Upper lobe of left lung (tissue), 6 donors: ENCODE data around the gene TXNDC17. TPM values are rescaled to one million over a fixed set of nuclear protein-coding genes. Genes with fewer than 3 reads are reported as not detected.

Experiments
- ATAC-seq, 2 donors: fragments of 200-7000 bp; cut with Tn5 transposase; one replicate each; pipeline ENCODE4 v1.9.1; 2022; ENCODE audit warnings: mild to moderate bottlenecking in 2 of 2, moderate library complexity in 2 of 2; ENCODE audit not compliant: low FRiP score in 2 of 2
- DNase-seq, 2 donors: peaks; one replicate each; pipeline ENCODE4 v3.0.0-alpha.2; 2019 to 2020
- H3K27ac ChIP-seq, 4 donors: fragments of 200-600 bp; sonication (generic); one replicate each; pipeline ENCODE4 v1.5.1; 2016 to 2019
- H3K27me3 ChIP-seq, 4 donors: fragments of 200-600 bp; sonication (generic); one replicate each; pipeline ENCODE4 v1.5.1; 2017 to 2019
- H3K36me3 ChIP-seq, 4 donors: fragments of 200-600 bp; sonication (generic); one replicate each; pipeline ENCODE4 v1.5.1; 2016 to 2019
- H3K4me1 ChIP-seq, 4 donors: fragments of 200-600 bp; sonication (generic); one replicate each; pipeline ENCODE4 v1.5.1; 2018 to 2019
- H3K4me3 ChIP-seq, 4 donors: fragments of 200-600 bp; sonication (generic); one replicate each; pipeline ENCODE4 v1.5.1; 2017 to 2019; ENCODE audit warnings: mild to moderate bottlenecking in 2 of 4, moderate library complexity in 1 of 4
- H3K9me3 ChIP-seq, 4 donors: fragments of 200-600 bp; sonication (generic); one replicate each; pipeline ENCODE4 v1.5.1; 2018 to 2019
- CTCF ChIP-seq, 6 experiments: fragments of 450-650 bp in 4 of 6; fragments of 200-600 bp in 2 of 6; sonication (generic) in 2 of 6; IDR thresholded peaks; one replicate each; pipeline ENCODE4 v1.5.1; 2016 to 2019; ENCODE audit warnings: antibody characterized with exemption in 6 of 6
- EP300 ChIP-seq, 4 donors: sonication (generic); formaldehyde crosslinking; IDR thresholded peaks; one replicate each; pipeline ENCODE4 v1.5.1; 2017; ENCODE audit warnings: antibody characterized with exemption in 4 of 4, control low read depth in 2 of 4
- POLR2A ChIP-seq, 4 donors: fragments of 450-650 bp; IDR thresholded peaks; one replicate each; pipeline ENCODE4 v1.5.1; 2016 to 2017; ENCODE audit warnings: antibody characterized with exemption in 4 of 4, mild to moderate bottlenecking in 2 of 4
- POLR2AphosphoS5 ChIP-seq, 2 donors: sonication (generic); formaldehyde crosslinking; IDR thresholded peaks; one replicate each; pipeline ENCODE4 v1.5.1; 2017; ENCODE audit warnings: antibody characterized with exemption in 2 of 2
- WGBS, 2 donors: methylation state at CpG; one replicate each; pipeline ENCODE4 v1.1.5; 2017 to 2018; 5-methylcytosine and 5-hydroxymethylcytosine counted together
- total RNA-seq, 6 donors: library from RNA; depleted of rRNA in 4 of 6; stranded (reverse); fragments of >200 nt in 4 of 6; gene quantifications; one replicate each; pipeline versions ENCODE4 v1.1.0 to v1.2.1, GENCODE V29; 2016 to 2021
- donor health status: DM: no; HTN: no; CAD: no; lungs with moderate emphysema.
- donor health status: DM: no; HTN: yes; CAD: no; lungs with severe emphysema.

TXNDC17 gene
- total RNA-seq, 6 donors from 2014 or later: 36.7 to 176 (median 67.0) TPM

GRCh38 chr17:6669479-6670212 lies 28.8 kb downstream of the TXNDC17 start:
- Histone ChIP-seq H3K27ac (no peak overlapping the region), H3K4me1 (no peaks in the 10 kb centered on the region), H3K4me3 (no peak overlapping the region), H3K36me3 (no peaks in the 10 kb centered on the region), H3K9me3 (no peaks in the 10 kb centered on the region), H3K27me3 (no peaks in the 10 kb centered on the region)
- no peak for ATAC-seq
- WGBS, 2 donors: 79 to 80% methylated on average over 9 to 10 of the region's 10 CpGs
- no peak for TF ChIP-seq POLR2A (IDR thresholded peaks at IDR 0.05)
- no peak for TF ChIP-seq POLR2AphosphoS5 (IDR thresholded peaks at IDR 0.05)
- no peak for TF ChIP-seq CTCF (IDR thresholded peaks at IDR 0.05)
- TF ChIP-seq EP300 (IDR thresholded peaks at IDR 0.05): no peak
- no peak for DNase-seq

- ATAC-seq (no peak), DNase-seq (no peak)
- Histone ChIP-seq H3K27me3 (no peaks in the 10 kb centered on the region), H3K4me1 (no peaks in the 10 kb centered on the region), H3K9me3 (no peaks in the 10 kb centered on the region), H3K4me3 (no peak overlapping the region), H3K36me3 (no peaks in the 10 kb centered on the region), H3K27ac (no peak overlapping the region)
- TF ChIP-seq CTCF (IDR thresholded peaks at IDR 0.05) (no peak), POLR2AphosphoS5 (IDR thresholded peaks at IDR 0.05) (no peak), POLR2A (IDR thresholded peaks at IDR 0.05) (no peak), EP300 (IDR thresholded peaks at IDR 0.05) (no peak)
- 91 to 96% methylated on average over 8 of the region's 8 CpGs for whole genome bisulfite sequencing, 2 donors
Observed at GRCh38 chr17:6670571-6670970, 29.7 kb downstream of the TXNDC17 start.

- H3K4me1 ChIP-seq: no peaks in the 10 kb centered on the region
- H3K9me3 ChIP-seq: no peaks in the 10 kb centered on the region
- ATAC-seq: no peak
- no peak overlapping the region for H3K27ac ChIP-seq
- H3K36me3 ChIP-seq: no peaks in the 10 kb centered on the region
- TF ChIP-seq CTCF (IDR thresholded peaks at IDR 0.05) (no peak), EP300 (IDR thresholded peaks at IDR 0.05) (no peak), POLR2A (IDR thresholded peaks at IDR 0.05) (no peak), POLR2AphosphoS5 (IDR thresholded peaks at IDR 0.05) (no peak)
- WGBS, 2 donors: 83 to 92% methylated on average over 6 of the region's 6 CpGs
- DNase-seq: peak in 1 of 2 donors; percentile 35
- no peak overlapping the region for H3K4me3 ChIP-seq
- H3K27me3 ChIP-seq: no peaks in the 10 kb centered on the region
Observed at GRCh38 chr17:6670999-6671398, 30.1 kb downstream of the TXNDC17 start.

- Histone ChIP-seq H3K36me3 (no peaks in the 10 kb centered on the region), H3K4me3 (no peak overlapping the region), H3K27me3 (no peaks in the 10 kb centered on the region), H3K27ac (no peak overlapping the region), H3K9me3 (no peaks in the 10 kb centered on the region), H3K4me1 (no peaks in the 10 kb centered on the region)
- WGBS, 2 donors: 86 to 88% methylated on average over 6 to 7 of the region's 7 CpGs
- ATAC-seq (no peak), DNase-seq (no peak)
- TF ChIP-seq EP300 (IDR thresholded peaks at IDR 0.05) (no peak), POLR2AphosphoS5 (IDR thresholded peaks at IDR 0.05) (no peak), POLR2A (IDR thresholded peaks at IDR 0.05) (no peak)
Observed at GRCh38 chr17:6671431-6671830, 30.6 kb downstream of the TXNDC17 start.

- no peaks in the 10 kb centered on the region for H3K27me3 ChIP-seq
- peak in 1 of 2 donors; percentile 61 for DNase-seq
- no peak overlapping the region for H3K4me3 ChIP-seq
- no peak overlapping the region for H3K27ac ChIP-seq
- no peak for ATAC-seq
- H3K4me1 ChIP-seq: no peaks in the 10 kb centered on the region
- H3K36me3 ChIP-seq: no peaks in the 10 kb centered on the region
- TF ChIP-seq POLR2AphosphoS5 (IDR thresholded peaks at IDR 0.05) (no peak), POLR2A (IDR thresholded peaks at IDR 0.05) (no peak), CTCF (IDR thresholded peaks at IDR 0.05) (no peak), EP300 (IDR thresholded peaks at IDR 0.05) (no peak)
- H3K9me3 ChIP-seq: no peaks in the 10 kb centered on the region
- WGBS, 2 donors: 92 to 94% methylated on average over 11 to 13 of the region's 13 CpGs
Observed at GRCh38 chr17:6674586-6674985, 33.7 kb downstream of the TXNDC17 start.
